Smooth muscle cell (in vitro differentiated cells): ENCODE data around the gene C11orf71. TPM values are rescaled to one million over a fixed set of nuclear protein-coding genes. Genes with fewer than 3 reads are reported as not detected.

Experiments used
- DNase-seq: peaks from one replicate; lab custom pipeline; 2025; ENCODE audit not compliant: unreplicated experiment; lab: John Stamatoyannopoulos, UW
- H2AFZ ChIP-seq: fragments of 200-600 bp; sonication (generic); 2 replicates; pipeline ENCODE4 v1.6.0; 2016; ENCODE audit warnings: antibody characterized with exemption, low read depth, mild to moderate bottlenecking
- H3F3A ChIP-seq: fragments of 200-600 bp; sonication (generic); 2 replicates; pipeline ENCODE4 v1.6.0; 2017; ENCODE audit warnings: antibody characterized with exemption, low read depth
- H3K27ac ChIP-seq: fragments of 200-600 bp; sonication (generic); 2 replicates; pipeline ENCODE4 v1.5.1; 2016; ENCODE audit warnings: low read depth, mild to moderate bottlenecking
- H3K27me3 ChIP-seq: fragments of 200-600 bp; sonication (generic); 2 replicates; pipeline ENCODE4 v1.6.1; 2016; ENCODE audit warnings: low read depth, mild to moderate bottlenecking
- H3K36me3 ChIP-seq: fragments of 200-600 bp; sonication (generic); 2 replicates; pipeline ENCODE4 v1.5.1; 2016; ENCODE audit warnings: low read depth
- H3K4me1 ChIP-seq: fragments of 200-600 bp; sonication (generic); 2 replicates; pipeline ENCODE4 v1.5.1; 2016; ENCODE audit warnings: low read depth
- H3K4me2 ChIP-seq: fragments of 200-600 bp; sonication (generic); 2 replicates; pipeline ENCODE4 v1.6.0; 2016; ENCODE audit warnings: mild to moderate bottlenecking
- H3K4me3 ChIP-seq: fragments of 200-600 bp; sonication (generic); 2 replicates; pipeline ENCODE4 v1.5.1; 2016; ENCODE audit warnings: mild to moderate bottlenecking
- H3K79me2 ChIP-seq: fragments of 200-600 bp; sonication (generic); 2 replicates; pipeline ENCODE4 v1.6.0; 2016; ENCODE audit warnings: low read depth, mild to moderate bottlenecking
- H3K9ac ChIP-seq: fragments of 200-600 bp; sonication (generic); 2 replicates; pipeline ENCODE4 v1.6.0; 2016; ENCODE audit warnings: low read depth
- H3K9me3 ChIP-seq: fragments of 200-600 bp; sonication (generic); replicated peaks from 2 replicates; pipeline ENCODE4 v1.5.1; 2016; ENCODE audit warnings: low read depth
- H4K20me1 ChIP-seq: fragments of 200-600 bp; sonication (generic); 2 replicates; pipeline ENCODE4 v1.6.0; 2016; ENCODE audit warnings: low read depth
- WGBS: methylation state at CpG from one replicate; pipeline ENCODE4 v1.1.7; 2016; ENCODE audit warnings: low lambda C conversion rate; 5-methylcytosine and 5-hydroxymethylcytosine counted together
- polyA plus RNA-seq: library from polyadenylated mRNA; unstranded; fragments of >200 nt; fragmentation: Nextera tagmentation; extraction: Ambion mirVana; gene quantifications from 2 replicates; pipeline ENCODE4 v1.2.1, GENCODE V29; 2016
- total RNA-seq: library from RNA; depleted of rRNA; stranded (reverse); fragments of >200 nt; gene quantifications from 2 replicates; pipeline ENCODE4 v1.2.3, GENCODE V29; 2014
- TF ChIP-seq, protein P1 (sequence below): fragments of 200-600 bp; sonication (generic); IDR thresholded peaks from 2 replicates; pipeline ENCODE4 v1.5.1; 2017; ENCODE audit warnings: borderline replicate concordance, mild to moderate bottlenecking, antibody characterized with exemption; ENCODE audit not compliant: insufficient read depth, poor library complexity, severe bottlenecking

The C11orf71 gene, protein sequence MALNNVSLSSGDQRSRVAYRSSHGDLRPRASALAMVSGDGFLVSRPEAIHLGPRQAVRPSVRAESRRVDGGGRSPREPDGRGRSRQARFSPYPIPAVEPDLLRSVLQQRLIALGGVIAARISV
- total RNA-seq (2.0 and 3.8 TPM in 2 replicates), polyA plus RNA-seq (1.3 TPM in 2 replicates)

DNA sequence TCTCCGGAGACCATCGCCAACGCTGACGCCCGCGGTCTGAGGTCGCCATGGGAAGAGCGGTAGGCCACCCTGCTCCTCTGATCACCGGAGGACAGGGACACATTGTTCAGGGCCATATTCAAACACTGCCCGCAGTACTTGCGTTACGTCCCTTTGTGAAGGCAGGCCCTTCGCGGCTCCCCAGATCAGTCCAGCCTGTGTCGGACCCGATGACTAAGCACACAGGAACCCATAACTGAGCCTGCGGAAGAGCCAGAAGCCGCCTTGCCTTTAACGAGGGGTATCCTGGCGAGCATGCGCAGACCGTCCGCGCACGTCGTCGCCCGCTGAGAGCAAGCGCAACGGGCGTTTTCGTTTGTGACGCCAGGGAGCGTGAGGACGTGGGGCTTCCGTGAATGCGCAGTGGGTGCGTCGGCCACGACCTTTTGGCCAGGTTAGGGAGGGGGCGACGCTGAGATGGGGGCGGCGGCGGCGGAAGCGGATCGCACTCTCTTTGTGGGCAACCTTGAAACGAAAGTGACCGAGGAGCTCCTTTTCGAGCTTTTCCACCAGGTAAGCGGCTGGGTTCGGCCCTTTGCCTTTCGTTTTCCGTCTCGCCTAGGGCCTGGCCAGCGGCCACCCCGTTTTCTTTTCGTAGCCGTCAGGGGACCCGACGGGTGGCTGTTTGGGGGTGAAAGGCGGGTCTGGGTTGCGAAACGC, at the start of gene C11orf71, which contains the start of gene RBM7:
Gene C11orf71, minus strand, starts transcription at position 296 of the 699 bp plus-strand sequence. Its CDS starts 180 bp downstream, at position 116.
Gene RBM7, plus strand, starts transcription at position 451 of the 699 bp plus-strand sequence. Its CDS starts 6 bp downstream, at position 457.
- TF ChIP-seq, protein P1, sequence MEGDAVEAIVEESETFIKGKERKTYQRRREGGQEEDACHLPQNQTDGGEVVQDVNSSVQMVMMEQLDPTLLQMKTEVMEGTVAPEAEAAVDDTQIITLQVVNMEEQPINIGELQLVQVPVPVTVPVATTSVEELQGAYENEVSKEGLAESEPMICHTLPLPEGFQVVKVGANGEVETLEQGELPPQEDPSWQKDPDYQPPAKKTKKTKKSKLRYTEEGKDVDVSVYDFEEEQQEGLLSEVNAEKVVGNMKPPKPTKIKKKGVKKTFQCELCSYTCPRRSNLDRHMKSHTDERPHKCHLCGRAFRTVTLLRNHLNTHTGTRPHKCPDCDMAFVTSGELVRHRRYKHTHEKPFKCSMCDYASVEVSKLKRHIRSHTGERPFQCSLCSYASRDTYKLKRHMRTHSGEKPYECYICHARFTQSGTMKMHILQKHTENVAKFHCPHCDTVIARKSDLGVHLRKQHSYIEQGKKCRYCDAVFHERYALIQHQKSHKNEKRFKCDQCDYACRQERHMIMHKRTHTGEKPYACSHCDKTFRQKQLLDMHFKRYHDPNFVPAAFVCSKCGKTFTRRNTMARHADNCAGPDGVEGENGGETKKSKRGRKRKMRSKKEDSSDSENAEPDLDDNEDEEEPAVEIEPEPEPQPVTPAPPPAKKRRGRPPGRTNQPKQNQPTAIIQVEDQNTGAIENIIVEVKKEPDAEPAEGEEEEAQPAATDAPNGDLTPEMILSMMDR = no peak
- peaks cover 58% of the 10 kb centered on the region for H3K79me2 ChIP-seq
- H3K4me3 ChIP-seq = peak within 1 kb of the TSS; percentile 74
- peaks cover 39% of the 10 kb centered on the region for H4K20me1 ChIP-seq
- H3F3A ChIP-seq = peaks cover 2% of the 10 kb centered on the region
- H3K4me1 ChIP-seq = peaks cover 21% of the 10 kb centered on the region
- peak within 1 kb of the TSS; percentile 99 for H3K27ac ChIP-seq
- peak within 1 kb of the TSS; percentile 96 for H3K4me2 ChIP-seq
- peak within 1 kb of the TSS; percentile 97 for H3K9ac ChIP-seq
- peak; percentile 85 for DNase-seq
- H3K9me3 ChIP-seq = no peaks in the 10 kb centered on the region
- under 1% methylated on average over 62 of the region's 65 CpGs for WGBS
- no peaks in the 10 kb centered on the region for H3K36me3 ChIP-seq
- H3K27me3 ChIP-seq = no peaks in the 10 kb centered on the region
- H2AFZ ChIP-seq = peak within 1 kb of the TSS; percentile 60

DNA sequence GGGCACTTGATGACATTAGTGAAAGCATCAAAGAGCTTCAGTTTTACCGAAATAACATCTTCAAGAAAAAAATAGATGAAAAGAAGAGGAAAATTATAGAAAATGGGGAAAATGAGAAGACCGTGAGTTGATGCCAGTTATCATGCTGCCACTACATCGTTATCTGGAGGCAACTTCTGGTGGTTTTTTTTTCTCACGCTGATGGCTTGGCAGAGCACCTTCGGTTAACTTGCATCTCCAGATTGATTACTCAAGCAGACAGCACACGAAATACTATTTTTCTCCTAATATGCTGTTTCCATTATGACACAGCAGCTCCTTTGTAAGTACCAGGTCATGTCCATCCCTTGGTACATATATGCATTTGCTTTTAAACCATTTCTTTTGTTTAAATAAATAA, 49.5 kb upstream of the C11orf71 start:
- 95% methylated on average over 6 of the region's 6 CpGs for WGBS

DNA sequence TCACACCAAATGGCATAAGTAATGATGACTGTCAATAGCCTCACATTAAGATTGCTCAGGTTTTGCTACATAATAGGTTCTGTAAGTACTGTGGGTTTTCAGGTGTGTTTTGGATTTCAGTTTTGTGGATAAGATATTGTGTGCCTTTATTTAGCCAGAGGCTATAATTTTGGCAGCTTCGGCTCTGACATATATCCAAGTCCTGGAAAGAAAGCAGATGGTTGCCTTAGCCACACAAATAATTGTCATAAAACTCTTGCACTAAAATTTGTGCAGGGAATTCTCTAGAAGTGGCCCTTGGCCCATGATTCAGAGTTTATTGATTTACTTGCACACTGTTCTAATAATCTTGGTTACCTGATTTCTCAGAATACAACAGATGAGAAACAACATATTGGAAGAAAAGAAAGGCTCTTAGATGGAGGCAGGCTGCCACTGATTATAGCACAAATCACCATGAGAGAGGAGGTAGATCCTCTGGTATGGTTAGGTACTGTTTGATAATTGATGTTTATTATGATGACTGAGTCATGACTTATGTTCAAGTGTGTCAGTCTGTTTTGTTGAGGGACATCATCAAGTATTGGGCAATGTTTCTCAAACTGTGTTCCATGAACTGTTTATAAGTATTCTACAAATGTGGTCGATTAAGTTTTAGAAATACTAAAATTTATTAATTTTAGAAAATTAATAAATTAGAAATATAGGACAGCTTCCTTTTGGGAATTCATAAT, 48.6 kb upstream of the C11orf71 start:
- no peak overlapping the region for H3K4me3 ChIP-seq
- TF ChIP-seq, protein P1 = no peak
- peak overlapping the region; percentile 64 for H3K4me2 ChIP-seq
- WGBS = 87% methylated on average over 2 of the region's 2 CpGs
- no peak for DNase-seq
- no peaks in the 10 kb centered on the region for H3K4me1 ChIP-seq
- peaks cover 19% of the 10 kb centered on the region for H3F3A ChIP-seq
- no peak overlapping the region for H2AFZ ChIP-seq
- peaks cover 89% of the 10 kb centered on the region for H4K20me1 ChIP-seq
- peaks cover 13% of the 10 kb centered on the region for H3K36me3 ChIP-seq
- H3K9ac ChIP-seq = no peak overlapping the region
- peaks cover 59% of the 10 kb centered on the region for H3K79me2 ChIP-seq
- H3K9me3 ChIP-seq = no peaks in the 10 kb centered on the region
- peak overlapping the region; percentile 80 for H3K27ac ChIP-seq
- no peaks in the 10 kb centered on the region for H3K27me3 ChIP-seq

More for the DNA sequence above, 49.5 kb upstream of the C11orf71 start:
- Histone ChIP-seq H3K4me3 (no peak overlapping the region), H3K9ac (no peak overlapping the region), H2AFZ (no peak overlapping the region), H3K27ac (no peak overlapping the region), H3K9me3 (no peaks in the 10 kb centered on the region), H3K36me3 (peaks cover 13% of the 10 kb centered on the region), H3K4me1 (no peaks in the 10 kb centered on the region), H3F3A (peaks cover 19% of the 10 kb centered on the region), H4K20me1 (peaks cover 80% of the 10 kb centered on the region), H3K27me3 (no peaks in the 10 kb centered on the region), H3K4me2 (no peak overlapping the region), H3K79me2 (peaks cover 50% of the 10 kb centered on the region)
- no peak for DNase-seq
- TF ChIP-seq, protein P1 = no peak
